ENCODE data around the gene CYREN.

CYREN gene

DNA sequence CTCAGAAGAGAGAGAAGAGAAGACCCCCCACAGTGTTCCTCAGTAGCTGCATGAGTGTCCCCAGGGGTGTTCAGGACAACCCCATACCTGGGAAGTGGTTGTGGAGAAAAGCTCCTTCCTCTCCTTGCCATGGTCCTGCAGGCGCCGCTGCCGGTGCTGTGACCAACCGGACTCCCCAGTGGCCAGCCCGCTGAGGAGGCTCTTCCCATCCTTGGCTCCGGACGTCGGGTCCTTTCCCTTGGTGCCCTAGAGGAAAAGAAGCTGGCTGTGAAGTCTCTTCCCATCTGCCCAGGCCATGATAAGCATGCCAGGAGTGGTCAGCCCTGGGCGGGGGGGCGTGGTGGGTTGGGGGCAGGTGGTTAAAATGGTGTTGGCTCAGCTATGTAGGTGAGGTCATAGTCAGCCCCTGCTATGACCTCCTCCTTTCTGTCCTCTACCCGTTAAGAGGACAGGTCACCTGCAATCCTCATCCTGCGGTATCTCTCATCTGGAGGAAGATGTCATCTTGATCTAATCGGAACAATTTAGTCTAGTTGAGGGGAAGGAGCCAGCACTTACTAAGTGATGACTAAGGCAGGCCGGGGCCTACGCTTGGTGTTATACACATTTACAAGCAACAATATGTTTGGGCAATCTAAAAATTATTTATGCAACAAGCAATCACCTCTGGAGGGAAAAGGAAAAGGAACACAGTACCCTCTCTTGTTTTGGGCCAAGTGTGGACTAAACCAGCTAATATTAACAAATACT, 27.6 kb upstream of the CYREN start:
- no peak for DNase-seq (ENCODE audit: low read depth in 4 of 4, low spot score in 1 of 4)

GRCh38 chr7:135197343-135197742, 26.8 kb upstream of the CYREN start:
- DNase-seq (ENCODE audit: low read depth in 4 of 4, low spot score in 1 of 4), result no peak

DNA sequence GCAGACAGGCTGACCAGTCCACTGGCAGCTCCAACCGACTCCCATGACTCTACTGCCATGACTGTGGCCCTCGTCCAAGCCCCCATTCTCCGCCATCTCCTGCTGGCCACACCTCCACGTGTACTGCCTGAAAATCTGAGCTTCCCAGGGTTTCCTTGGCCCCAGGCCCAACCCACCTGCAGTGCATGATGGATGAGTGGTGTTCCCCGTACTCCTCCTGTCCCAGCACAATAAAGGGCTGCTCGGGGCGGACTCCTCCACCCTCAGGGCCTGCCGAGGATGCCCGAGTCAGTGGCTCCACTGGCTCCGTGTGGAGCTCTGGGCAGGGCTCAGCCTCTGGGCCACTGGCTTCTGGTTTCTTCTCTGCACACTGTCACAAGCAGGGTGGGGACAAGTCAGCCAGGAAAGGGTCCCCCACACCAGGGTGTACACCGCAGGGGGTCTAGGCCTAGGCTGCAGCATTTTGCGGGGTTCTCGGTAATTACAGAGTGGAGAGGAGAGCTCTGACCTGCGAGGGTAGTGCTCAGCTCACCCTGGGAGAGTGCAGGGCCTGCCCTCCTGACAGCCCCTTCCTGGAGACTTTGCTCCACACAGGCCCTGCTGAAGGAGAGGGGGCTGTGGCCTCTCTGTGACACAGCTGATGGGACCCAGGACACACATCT, 25.6 kb upstream of the CYREN start:
- DNase-seq (ENCODE audit: low read depth in 4 of 4, low spot score in 1 of 4), result no peak

DNA sequence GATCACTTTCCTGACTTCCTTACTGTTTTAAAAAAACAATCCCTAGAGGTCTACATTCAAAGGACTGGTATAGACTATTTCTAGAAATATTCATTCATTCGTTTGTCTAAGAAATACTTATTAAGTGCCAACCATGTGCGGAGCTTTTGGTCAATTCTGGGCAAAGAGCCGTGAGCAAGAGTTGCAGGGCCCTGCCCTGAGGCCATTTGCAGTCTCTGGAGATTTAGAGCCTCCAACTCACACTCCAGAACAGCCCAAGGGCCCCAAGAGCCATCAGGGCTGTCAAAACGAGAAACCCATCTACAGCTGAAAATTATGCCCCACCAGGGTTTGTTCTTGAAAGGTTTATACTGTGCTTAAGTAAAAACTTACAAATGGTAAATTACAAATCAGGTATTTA, 24.6 kb upstream of the CYREN start:
- DNase-seq (ENCODE audit: low read depth in 4 of 4, low spot score in 1 of 4), result no peak

- no peak for DNase-seq (ENCODE audit: low read depth in 4 of 4, low spot score in 1 of 4)
These were observed 24.1 kb upstream of the CYREN start for GRCh38 chr7:135194494-135195095.

DNA sequence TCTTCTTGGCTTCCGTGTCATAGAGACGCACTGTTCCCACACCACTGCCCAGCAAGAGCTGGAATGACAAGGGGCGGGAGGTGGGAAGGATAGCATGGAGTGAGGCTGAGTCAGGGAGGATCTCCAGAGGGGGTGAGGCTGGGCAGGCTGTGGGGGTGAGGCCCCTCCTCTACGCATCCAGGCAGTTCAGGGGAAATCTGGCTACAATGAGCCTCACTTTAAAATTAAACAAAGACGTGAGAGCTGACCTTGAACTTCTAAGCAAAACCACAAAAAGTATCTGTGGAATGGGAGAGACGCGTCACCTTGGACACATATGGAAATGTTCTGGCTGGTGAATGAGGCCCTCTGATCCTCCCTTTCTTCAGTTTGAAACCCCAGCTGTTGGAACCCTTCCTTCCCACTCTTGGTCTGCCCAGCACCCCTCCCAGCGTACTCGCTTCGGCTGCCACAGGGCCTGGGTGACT, 23.1 kb upstream of the CYREN start:
- no peak for DNase-seq (ENCODE audit: low read depth in 4 of 4, low spot score in 1 of 4)

DNA sequence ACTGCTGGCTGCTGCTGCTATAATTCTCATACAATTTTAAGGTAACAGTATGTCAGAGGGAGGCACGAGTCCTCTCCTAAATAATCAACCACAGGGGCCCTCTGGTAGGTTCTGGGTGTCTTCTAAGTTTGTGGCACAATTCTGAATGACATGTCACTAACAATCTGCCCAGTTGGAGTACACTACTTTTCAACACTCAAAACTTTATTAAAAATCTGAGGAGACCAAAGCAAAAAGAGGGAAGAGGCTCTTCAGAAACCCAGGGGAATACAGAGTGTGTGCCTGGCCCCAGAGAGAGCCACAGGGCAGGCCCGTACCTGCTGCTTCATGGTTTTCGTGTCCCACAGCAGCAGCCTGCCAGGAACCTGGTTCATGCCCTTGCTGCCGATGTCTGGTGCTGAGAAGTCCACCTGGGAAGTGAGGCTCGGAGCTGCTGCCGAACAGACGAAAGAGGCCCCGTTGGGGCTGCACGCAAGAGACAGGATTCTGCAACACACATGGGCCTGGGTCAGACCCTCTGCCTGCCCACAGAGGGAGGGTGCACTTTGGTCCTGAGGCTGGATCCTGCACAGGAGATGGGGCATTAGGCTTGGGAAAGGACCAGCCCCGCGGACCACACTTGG, 22.5 kb upstream of the CYREN start:
- no peak for DNase-seq (ENCODE audit: low read depth in 4 of 4, low spot score in 1 of 4)

DNA sequence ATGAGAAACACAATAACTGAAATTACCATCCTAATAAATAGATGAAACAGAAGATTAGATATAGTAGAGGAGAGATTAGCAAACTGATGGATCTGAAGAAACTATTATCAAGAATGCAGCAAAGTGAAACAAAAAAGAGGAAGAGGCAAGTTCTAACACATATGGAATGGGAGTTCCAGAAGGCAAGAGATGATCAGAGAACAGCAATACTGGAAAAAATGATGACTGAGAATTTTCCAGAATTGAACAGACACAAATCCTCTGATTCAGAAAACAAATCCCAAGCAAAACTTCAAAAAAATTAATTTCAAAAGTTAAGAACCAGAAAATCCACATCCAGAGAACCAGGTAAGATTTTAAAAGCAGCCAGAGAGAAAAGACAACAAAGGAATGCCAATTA, 20.2 kb upstream of the CYREN start:
- DNase-seq (ENCODE audit: low read depth in 4 of 4, low spot score in 1 of 4), result no peak

- DNase-seq (ENCODE audit: low read depth in 4 of 4, low spot score in 1 of 4), result no peak
These were observed 19.5 kb upstream of the CYREN start for GRCh38 chr7:135189961-135190360.

DNA sequence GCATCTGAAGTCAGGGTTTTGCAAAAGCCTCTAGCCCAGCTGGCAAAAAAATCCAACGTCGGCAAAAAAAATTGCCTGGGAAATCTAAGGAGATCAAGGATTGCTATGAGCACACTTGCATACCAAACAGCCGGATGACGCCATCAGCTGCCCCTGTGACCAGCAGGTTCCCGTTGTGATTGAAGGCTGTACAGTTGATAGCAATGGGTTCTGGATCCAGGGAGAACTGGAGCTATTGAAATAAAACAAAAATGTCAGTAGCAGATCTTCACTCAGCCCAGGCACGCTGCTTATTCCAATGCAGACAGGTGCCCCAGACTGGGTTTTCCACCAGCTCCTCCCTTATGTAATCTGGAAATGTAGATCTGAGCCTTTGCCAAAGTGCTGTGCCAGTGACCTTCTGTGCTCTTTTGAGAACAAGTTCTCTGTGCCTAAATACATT, 18.7 kb upstream of the CYREN start:
- no peak for DNase-seq (ENCODE audit: low read depth in 4 of 4, low spot score in 1 of 4)

- DNase-seq (ENCODE audit: low read depth in 4 of 4, low spot score in 1 of 4), result no peak
These were observed 17.9 kb upstream of the CYREN start for GRCh38 chr7:135188298-135188984.

DNA sequence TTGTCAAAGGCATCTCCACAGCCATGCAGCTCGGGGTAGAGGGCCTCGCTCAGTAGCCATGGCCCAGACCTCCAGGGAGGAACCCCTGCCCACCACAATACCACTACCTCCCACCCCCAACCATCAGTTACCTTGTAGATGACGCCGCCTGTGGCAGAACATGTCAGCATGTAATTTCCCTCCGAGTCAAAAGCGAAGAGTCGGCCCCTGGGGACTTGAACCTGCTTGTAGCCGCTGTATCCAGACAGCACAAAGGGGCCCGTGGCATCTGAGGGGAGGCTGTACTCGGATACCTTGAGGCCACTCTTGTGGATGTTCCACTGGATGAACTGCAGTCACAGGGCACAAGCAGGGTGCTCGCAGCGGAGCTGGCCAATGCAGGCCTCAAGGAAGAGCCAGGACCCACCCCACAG, 16.3 kb upstream of the CYREN start:
- DNase-seq (ENCODE audit: low read depth in 4 of 4, low spot score in 1 of 4), result no peak

DNA sequence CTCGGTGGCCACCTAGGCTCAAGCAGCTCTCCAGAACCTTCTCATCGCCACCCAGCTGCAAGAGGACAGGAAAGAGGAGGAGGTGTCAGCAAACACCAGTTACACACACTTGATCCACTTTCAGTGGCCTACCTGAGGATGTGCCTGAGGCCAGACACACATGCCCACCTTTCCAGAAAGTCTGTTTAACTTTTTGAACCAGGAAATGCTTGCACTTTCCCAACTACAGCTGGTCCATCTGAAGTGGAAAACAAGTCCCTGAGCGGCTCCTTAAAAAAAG, 15.7 kb upstream of the CYREN start:
- no peak for DNase-seq (ENCODE audit: low read depth in 4 of 4, low spot score in 1 of 4)

DNA sequence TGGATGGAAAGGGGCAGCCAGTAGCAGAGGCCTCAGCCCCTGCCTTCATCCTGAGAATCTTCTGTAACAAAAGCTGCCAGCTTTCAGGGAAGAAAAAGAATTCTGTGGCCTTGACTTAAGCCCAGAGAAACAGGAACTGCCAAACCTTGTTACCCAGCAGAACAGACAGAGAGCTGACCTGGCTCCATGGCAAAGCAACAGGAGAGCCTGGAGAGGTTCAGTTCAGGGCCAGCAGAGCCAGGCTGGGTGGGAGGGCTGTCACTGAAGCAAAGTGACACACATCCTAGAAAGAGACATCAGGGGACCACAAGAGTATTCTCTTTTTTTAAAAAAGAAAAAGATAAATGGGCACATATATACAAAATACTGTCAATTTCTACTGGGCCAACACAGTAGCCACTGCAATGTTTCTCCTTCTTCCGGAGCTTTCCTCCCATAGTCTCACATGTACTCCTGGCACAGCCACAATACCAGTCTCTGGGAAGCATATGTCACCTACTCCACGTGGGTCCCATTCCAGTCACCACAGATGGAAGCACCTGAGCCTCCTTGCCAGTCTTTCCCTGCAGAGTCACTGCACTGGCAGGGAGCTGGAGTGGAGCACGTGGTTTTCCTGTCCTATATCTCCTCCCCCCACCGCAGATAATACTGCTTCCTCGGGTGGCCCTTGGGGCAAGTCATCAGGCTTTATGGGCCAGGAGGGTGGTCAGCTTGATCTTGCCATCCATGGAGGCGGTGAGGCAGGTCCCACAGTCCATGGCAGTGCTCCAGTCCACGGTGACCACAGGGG, 15.2 kb upstream of the CYREN start:
- no peak for DNase-seq (ENCODE audit: low read depth in 4 of 4, low spot score in 1 of 4)

GRCh38 chr7:135184254-135184841, 13.8 kb upstream of the CYREN start:
- no peak for DNase-seq (ENCODE audit: low read depth in 4 of 4, low spot score in 1 of 4)

DNA sequence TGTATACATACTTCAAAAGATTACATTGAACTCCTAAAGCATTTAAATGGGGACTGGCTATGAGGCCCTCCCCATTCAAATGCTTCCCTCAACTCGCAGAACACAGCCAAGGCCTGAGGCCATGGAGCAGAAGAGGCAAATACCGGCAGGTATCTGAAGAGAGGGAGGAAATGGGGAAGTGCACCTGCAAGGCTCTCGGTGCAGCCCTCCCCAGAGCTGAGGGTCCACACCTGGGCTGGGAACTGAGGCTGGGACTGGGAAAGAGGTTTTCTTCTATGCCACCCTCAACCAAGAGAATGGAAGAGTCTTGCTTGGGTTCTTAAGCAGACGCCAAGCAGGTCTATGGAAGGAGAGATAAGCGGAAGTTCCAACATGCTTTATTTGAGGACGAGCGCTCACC, 13.0 kb upstream of the CYREN start:
- DNase-seq (ENCODE audit: low read depth in 4 of 4, low spot score in 1 of 4), result no peak

GRCh38 chr7:135181929-135182678, 11.6 kb upstream of the CYREN start:
- DNase-seq (ENCODE audit: low read depth in 4 of 4, low spot score in 1 of 4), result no peak

GRCh38 chr7:135181261-135181928, 10.9 kb upstream of the CYREN start:
- DNase-seq (ENCODE audit: low read depth in 4 of 4, low spot score in 1 of 4), result no peak

DNA sequence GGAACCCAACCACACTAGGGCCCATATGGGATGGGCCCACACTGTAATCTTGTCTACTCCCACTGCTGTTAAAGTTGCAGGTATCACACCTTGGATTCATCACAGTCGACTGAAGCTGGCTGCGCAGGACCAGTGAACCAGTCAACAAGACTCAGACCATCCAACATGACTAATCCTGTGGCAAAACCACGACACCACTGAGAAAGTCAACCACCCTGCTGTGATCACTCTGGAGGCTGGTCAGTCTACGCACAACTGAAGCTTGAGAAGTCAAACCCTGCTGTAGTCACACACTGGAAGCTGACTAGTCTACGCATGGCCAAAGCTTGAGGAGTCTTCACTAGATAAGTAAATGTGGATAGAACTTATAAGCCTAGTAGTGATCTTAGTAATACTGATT, 9.6 kb upstream of the CYREN start:
- DNase-seq (ENCODE audit: low read depth in 4 of 4, low spot score in 1 of 4), result no peak
